ENCODE results near the gene SUSD4. TPM values are rescaled to one million over a fixed set of nuclear protein-coding genes. Genes with fewer than 3 reads are reported as not detected.

SUSD4 gene
- total RNA-seq, 1 donor from 2014 or later = 18.5 TPM

- no peaks in the 10 kb centered on the region for H3K27me3 Mint-ChIP-seq (ENCODE audit: unreplicated experiment)
- no peak overlapping the region for H3K27ac Mint-ChIP-seq (ENCODE audit: unreplicated experiment)
- no peaks in the 10 kb centered on the region for H3K9me3 Mint-ChIP-seq (ENCODE audit: unreplicated experiment)
- H3K36me3 Mint-ChIP-seq (ENCODE audit: low read depth, unreplicated experiment) = no peaks in the 10 kb centered on the region
- H3K4me1 Mint-ChIP-seq (ENCODE audit: unreplicated experiment) = no peaks in the 10 kb centered on the region
- H3K4me3 Mint-ChIP-seq (ENCODE audit: unreplicated experiment) = no peak overlapping the region
- no peak for TF ChIP-seq CTCF (IDR thresholded peaks at IDR 0.05; ENCODE audit: unreplicated experiment)
- DNase-seq (ENCODE audit: low spot score) = no peak
These were observed 87.9 kb downstream of the SUSD4 start for GRCh38 chr1:223276029-223276428.

GRCh38 chr1:223273511-223273910 lies 90.5 kb downstream of the SUSD4 start:
- no peak overlapping the region for H3K27ac Mint-ChIP-seq (ENCODE audit: unreplicated experiment)
- H3K4me1 Mint-ChIP-seq (ENCODE audit: unreplicated experiment) = peaks cover 15% of the 10 kb centered on the region
- no peaks in the 10 kb centered on the region for H3K27me3 Mint-ChIP-seq (ENCODE audit: unreplicated experiment)
- DNase-seq (ENCODE audit: low spot score) = no peak
- H3K36me3 Mint-ChIP-seq (ENCODE audit: low read depth, unreplicated experiment) = no peaks in the 10 kb centered on the region
- no peak for TF ChIP-seq CTCF (IDR thresholded peaks at IDR 0.05; ENCODE audit: unreplicated experiment)
- H3K4me3 Mint-ChIP-seq (ENCODE audit: unreplicated experiment) = no peak overlapping the region
- no peaks in the 10 kb centered on the region for H3K9me3 Mint-ChIP-seq (ENCODE audit: unreplicated experiment)

- H3K36me3 Mint-ChIP-seq (ENCODE audit: low read depth, unreplicated experiment) = no peaks in the 10 kb centered on the region
- no peak for DNase-seq (ENCODE audit: low spot score)
- peaks cover 35% of the 10 kb centered on the region for H3K4me1 Mint-ChIP-seq (ENCODE audit: unreplicated experiment)
- TF ChIP-seq CTCF (IDR thresholded peaks at IDR 0.05; ENCODE audit: unreplicated experiment) = no peak
- H3K9me3 Mint-ChIP-seq (ENCODE audit: unreplicated experiment) = no peaks in the 10 kb centered on the region
- no peaks in the 10 kb centered on the region for H3K27me3 Mint-ChIP-seq (ENCODE audit: unreplicated experiment)
- no peak overlapping the region for H3K27ac Mint-ChIP-seq (ENCODE audit: unreplicated experiment)
- H3K4me3 Mint-ChIP-seq (ENCODE audit: unreplicated experiment) = no peak overlapping the region
These were observed 92.7 kb downstream of the SUSD4 start for GRCh38 chr1:223271085-223271781.

- H3K36me3 Mint-ChIP-seq (ENCODE audit: low read depth, unreplicated experiment) = no peaks in the 10 kb centered on the region
- H3K4me1 Mint-ChIP-seq (ENCODE audit: unreplicated experiment) = peaks cover 40% of the 10 kb centered on the region
- no peaks in the 10 kb centered on the region for H3K9me3 Mint-ChIP-seq (ENCODE audit: unreplicated experiment)
- no peak for TF ChIP-seq CTCF (IDR thresholded peaks at IDR 0.05; ENCODE audit: unreplicated experiment)
- DNase-seq (ENCODE audit: low spot score) = no peak
- H3K27ac Mint-ChIP-seq (ENCODE audit: unreplicated experiment) = no peak overlapping the region
- H3K27me3 Mint-ChIP-seq (ENCODE audit: unreplicated experiment) = no peaks in the 10 kb centered on the region
- H3K4me3 Mint-ChIP-seq (ENCODE audit: unreplicated experiment) = no peak overlapping the region
These were observed 93.8 kb downstream of the SUSD4 start for GRCh38 chr1:223270155-223270554.

- no peak for DNase-seq (ENCODE audit: low spot score)
- no peak for TF ChIP-seq CTCF (IDR thresholded peaks at IDR 0.05; ENCODE audit: unreplicated experiment)
- H3K27ac Mint-ChIP-seq (ENCODE audit: unreplicated experiment) = no peak overlapping the region
- H3K27me3 Mint-ChIP-seq (ENCODE audit: unreplicated experiment) = no peaks in the 10 kb centered on the region
- no peaks in the 10 kb centered on the region for H3K36me3 Mint-ChIP-seq (ENCODE audit: low read depth, unreplicated experiment)
- peaks cover 43% of the 10 kb centered on the region for H3K4me1 Mint-ChIP-seq (ENCODE audit: unreplicated experiment)
- H3K9me3 Mint-ChIP-seq (ENCODE audit: unreplicated experiment) = no peaks in the 10 kb centered on the region
- no peak overlapping the region for H3K4me3 Mint-ChIP-seq (ENCODE audit: unreplicated experiment)
These were observed 95.0 kb downstream of the SUSD4 start for GRCh38 chr1:223269006-223269405.

Measured in endothelial cell (in vitro differentiated cells).